HG02943 (cell line): ENCODE measurements around the gene HBP1.

Experiments
- ATAC-seq: cut with Tn5 transposase; IDR thresholded peaks from one replicate; pipeline ENCODE4 v1.9.1; 2021; ENCODE audit warnings: mild to moderate bottlenecking, low read depth, moderate library complexity; ENCODE audit not compliant: unreplicated experiment

Gene HBP1

DNA sequence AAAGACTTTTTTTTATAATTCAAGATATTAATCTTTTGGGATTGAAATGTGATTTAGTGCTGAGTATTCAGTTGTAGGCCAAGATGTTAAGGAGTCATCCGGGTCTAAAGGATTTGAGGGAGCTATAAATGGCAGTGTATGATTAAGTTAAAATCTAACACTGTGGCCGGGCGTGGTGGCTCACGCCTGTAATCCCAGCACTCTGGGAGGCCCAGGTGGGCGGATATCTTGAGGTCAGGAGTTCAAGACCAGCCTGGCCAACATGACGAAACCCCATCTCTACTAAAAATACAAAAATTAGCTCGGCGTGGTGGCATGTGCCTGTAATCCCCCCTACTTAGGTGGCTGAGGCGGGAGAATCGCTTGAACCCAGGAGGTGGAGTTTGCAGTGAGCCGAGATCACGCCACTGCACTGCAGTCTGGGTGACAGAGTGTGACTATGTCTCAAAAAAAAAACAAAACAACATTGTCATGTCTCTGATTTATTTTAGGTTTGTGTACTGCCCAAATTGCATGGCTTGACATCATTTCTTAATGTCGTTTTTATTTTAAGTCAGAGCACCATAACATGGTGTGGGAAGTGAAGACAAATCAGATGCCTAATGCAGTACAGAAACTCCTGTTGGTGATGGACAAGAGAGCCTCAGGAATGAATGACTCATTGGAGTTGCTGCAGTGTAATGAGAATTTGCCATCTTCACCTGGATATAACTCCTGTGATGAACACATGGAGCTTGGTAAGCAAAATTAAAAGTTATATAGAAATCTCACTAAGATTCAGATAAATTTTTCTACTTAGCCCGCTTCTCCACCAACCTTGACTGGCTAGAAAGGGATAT lies 10.7 kb downstream of the HBP1 start:
- no peak for ATAC-seq

DNA sequence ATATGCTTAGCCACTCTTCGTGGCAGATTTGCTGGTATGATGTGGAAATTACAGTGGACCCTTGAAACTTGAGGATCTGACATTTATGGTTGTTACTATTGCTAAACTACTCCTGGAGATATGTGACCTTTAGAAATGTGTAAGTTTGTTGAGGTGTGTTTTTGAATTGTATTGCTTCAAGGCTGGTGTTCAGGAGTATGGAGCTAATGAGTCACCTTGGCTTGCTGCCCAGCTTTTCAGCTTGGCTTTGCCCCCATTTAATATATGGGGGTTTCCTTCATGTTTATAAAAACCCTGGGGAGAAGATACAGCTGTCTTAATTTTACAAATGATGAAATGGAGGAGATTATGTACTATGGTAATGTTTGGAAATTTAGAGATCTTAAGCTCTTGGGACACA lies 11.6 kb downstream of the HBP1 start:
- ATAC-seq: no peak

DNA sequence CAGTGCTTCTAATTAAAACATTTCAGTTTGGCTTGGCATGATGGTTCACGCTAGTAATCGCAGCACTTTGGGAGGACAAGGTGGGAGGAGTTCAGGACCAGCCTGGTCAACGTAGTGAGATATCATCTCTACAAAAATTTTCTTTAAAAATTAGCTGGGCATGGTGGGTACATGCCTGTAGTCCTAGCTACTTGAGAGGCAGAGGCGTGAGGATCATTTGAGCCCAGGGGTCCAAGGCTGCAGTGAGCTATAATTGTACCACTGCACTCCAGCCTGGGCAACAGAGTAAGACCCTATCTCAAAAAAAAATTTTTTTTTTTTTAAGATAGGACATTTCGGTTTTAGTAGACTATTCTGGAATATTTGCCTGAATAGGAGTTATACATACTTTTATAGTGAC lies 12.4 kb downstream of the HBP1 start:
- no peak for ATAC-seq

DNA sequence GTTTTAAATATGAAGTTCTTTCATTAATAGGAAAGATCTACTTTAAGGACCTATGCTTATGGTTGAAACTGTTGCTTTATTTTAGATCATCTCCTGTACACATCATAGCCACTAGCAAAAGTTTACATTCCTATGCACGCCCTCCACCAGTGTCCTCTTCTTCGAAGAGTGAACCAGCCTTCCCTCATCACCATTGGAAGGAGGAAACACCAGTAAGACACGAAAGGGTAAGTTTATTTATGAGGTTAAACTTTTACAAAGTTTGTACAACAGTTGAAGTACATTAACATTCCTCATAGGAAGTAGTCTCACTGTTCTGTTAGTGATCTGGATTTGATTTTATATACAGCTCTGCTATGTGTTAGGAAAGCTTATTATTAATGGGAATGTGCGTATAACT lies 16.9 kb downstream of the HBP1 start:
- no peak for ATAC-seq

DNA sequence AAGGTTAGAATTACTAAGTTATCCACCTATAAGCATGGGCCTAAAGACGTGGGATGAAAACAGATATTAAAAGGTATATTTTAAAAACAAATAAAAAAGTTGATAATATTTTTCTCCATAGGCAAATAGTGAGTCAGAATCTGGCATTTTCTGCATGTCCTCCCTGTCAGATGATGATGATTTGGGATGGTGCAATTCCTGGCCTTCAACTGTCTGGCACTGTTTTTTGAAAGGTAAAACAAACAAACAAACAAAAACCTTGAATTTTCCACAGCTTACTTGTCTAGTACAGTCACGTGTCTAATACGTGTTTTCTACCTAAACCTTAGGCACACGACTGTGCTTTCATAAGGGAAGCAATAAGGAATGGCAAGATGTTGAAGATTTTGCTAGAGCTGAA lies 17.4 kb downstream of the HBP1 start:
- no peak for ATAC-seq

DNA sequence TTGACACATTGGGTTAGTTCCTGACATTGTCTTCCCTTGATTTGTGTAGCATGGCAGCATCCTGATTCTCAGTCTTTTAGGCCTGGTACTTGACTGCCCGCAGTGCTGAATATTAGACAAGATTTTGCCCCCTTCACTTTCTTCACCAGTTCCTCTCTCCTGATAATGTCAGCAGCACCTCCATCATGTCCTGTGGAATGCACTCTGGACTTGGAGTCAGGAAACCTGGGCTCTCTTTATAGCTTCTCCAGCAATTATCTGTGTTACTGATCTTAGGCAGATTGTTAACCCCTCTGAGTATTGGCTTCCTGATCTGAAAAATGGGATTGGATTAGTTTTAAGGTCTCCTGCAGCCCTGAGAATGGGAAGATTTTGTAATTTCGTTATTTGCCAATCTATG lies 19.0 kb downstream of the HBP1 start:
- no peak for ATAC-seq

DNA sequence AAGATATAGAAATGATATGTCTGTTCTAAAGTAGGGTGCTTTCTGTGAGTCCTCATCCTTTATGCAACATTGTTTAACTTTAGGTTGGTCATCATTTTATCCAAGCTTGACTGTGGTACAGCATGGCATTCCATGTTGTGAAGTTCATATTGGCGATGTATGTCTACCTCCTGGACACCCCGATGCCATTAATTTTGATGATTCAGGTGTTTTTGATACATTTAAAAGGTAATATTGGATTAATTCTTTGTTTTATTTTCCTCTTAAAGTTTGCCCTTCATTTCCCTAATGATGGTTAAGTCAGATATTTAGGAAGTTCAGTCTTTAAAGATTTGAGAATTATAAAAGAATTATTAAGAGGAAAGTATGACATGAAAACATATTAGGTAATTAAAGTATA lies 21.3 kb downstream of the HBP1 start:
- ATAC-seq: no peak

DNA sequence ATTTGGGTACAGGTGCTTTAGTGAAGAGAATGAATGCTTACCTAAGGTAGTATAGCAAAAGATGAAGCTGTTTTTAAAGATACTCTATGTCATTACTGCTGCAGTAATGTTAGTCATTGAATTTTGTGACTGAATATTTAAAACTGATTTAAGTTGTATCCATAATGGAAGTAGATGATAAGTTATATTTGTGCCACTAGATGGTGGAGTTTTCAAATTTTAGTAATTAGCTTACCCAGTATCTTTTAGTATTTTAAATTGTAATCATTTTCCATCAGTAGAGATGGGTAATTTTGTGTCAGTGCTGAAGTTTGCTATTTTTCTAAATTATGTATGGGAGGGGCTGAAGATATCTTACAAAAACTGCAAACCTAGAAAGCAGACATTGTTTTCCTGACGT lies 25.2 kb downstream of the HBP1 start:
- ATAC-seq: no peak

DNA sequence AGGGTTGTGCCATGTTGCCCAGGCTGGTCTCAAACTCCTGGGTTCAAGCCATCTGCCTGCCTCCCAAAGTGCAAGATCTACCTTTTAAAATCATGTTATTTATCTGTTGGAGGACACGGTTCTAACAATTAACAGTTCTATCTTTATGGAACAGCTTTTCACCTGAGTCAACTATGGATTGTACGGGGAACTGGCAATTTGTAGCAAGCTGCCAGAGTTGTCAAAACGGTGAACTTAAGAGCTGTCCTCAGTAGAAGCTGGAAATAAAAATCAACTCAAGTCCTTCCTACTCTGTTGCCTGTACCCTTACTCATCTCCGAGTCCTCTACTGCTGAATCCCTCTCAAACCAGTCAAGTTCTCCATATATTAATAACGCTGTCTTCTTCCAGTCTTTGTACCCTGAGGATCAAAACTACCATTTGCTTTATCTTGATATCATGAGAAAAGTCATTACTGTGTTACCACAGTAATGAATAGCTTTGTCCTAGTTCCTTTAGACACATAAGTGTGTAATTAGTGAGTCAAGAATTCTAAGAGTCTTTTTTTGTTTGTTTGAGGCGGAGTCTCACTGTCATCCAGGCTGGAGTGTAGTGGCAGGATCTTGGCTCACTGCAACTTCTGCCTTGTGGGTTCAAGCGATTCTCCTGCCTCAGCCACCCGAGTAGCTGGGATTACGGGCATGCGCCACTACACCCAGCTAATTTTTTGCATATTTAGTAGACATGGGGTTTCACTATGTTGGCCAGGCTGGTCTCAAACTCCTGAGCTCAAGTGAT lies 28.2 kb downstream of the HBP1 start:
- no peak for ATAC-seq

DNA sequence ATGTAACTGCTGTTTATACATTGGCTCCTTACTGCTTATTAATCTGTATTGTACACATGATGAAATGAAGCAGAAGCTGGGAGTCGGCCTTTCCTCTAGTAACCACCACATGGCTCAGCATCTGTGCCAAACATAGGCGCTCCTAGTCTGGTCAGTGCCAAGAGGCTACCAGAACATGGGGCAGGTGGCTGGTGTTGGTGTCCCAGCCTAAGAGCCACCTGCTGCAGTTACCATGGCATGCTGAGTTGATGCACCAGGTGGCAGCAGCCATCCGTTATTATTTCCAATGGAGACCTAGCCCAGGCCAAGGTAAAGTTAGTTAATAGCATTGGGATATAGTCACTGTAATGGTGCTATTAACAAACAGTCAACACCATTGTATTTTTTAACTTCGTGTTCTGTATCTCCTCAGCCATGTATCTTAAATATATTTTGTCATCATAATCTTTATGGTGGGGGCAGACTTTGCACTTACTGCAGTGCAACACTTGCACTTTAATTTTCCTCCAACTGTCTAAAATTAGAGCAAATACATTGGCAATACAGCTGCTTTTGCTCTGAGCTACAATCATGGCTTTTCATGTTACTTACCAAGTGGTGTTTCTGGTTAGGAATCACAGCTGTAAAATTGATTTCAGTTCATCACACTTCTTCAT lies 33.1 kb downstream of the HBP1 start:
- no peak for ATAC-seq

DNA sequence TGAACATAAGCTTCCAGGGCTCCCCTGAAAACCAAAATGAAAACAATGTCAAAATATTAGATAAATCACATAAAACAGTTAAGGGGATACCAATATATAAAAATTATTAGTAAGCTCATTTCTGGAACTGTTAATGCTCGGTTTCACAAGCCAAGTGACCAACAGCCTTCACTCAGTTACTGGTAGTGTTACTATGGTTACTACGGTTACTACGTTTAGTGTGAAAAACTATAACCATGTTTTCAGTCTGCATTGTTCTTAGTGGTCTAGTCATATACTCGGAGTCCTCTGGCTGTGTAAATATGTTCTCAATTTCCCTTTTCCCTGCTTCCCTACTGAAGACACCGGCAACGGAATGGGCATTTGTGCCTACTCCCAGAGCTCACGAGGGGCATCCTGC lies 34.8 kb downstream of the HBP1 start:
- ATAC-seq: no peak

DNA sequence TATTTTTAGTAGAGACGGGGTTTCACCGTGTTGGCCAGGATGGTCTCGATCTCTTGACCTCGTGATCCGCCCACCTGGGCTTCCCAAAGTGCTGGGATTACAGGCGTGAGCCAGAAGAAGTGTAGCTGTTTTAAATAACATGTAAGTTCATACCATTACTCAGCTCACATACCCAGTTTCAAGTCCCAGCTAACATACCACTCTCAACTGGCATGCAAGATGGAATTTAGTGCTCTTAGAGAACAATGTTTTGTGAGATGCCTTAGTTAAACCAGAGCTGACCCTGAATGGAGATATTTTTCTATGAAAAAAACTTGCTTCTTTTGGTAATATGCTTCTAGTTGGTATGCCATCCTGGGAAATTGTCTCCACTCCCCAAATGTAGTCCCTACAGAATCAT lies 37.3 kb downstream of the HBP1 start:
- ATAC-seq: no peak

DNA sequence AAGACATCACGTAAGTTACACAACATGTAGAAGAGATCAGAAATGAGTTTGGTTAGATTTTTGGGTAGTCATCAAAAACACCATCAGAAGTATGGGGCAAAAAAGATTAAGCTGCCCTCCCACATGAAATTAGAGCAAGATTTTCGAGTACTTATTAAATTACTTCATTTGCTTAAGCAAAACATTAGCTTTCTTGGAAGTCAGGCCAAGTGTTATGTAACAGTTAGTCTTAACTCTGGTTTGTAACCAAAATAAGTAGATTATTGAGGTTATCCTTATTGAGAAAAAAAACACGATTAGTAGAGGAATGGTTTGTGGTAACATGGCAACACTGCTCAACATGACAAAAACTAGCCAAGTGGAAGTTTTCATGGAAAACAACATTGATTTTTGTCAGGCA lies 37.9 kb downstream of the HBP1 start:
- ATAC-seq: no peak

DNA sequence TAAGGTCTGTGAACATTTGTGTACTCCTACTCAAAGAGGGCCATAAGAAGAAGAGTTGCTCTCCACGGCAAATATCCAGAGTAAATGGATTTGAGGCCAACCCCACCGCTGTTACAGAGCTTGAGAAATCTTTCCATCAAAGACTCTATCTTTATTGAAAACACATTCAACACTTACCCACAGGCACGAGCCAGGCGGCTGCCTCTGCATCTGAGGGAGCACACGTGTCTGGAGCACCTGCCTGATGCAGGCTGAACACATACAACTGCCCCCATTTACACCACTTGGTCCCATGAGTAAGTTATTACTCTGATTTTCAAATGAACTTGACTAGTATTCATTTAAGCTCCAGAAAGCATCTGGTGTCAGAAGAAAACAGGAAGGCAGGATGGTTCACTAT lies 38.7 kb downstream of the HBP1 start:
- no peak for ATAC-seq

DNA sequence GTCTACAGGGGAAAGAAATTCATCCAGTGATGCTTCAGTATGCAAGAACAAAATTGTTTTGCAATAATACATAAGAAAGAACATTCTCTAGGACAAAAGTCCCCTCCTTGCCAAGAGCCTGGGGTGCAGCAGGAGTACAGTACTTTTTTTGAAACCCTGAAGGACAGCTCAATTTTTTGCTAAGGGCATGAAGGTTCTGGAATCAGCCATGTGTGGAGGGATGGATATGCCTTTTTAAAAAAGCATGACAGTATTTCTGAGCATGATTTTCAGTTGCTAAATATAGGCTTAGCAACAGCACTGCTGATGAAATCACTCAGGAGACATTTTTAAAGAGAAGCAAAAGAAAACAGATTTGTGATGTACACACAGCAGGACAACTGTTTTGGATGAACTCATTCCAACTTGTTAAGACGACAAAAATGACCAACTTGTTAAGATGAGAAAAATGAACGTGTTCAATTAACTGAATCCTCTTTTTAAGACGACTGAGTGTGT lies 39.3 kb downstream of the HBP1 start:
- no peak for ATAC-seq

DNA sequence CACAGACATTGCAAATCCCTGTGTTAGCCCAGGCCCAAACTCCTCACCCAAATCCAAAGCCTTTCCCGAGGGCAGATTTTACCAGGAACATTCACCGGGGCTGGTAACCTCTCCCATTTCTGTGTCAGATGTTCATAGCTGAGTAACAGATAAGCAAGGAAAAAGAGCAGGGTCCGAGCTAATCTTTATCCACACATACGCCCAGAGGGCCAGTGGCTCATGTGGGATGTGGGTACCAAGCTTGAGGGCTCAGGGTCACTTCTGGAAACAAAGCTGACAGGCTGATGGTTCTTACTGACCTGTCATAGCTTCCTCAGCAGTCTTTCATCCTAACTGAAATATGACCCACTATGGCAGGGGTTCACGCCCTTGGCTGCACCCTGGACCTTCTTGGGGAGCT lies 39.8 kb downstream of the HBP1 start:
- ATAC-seq: no peak

DNA sequence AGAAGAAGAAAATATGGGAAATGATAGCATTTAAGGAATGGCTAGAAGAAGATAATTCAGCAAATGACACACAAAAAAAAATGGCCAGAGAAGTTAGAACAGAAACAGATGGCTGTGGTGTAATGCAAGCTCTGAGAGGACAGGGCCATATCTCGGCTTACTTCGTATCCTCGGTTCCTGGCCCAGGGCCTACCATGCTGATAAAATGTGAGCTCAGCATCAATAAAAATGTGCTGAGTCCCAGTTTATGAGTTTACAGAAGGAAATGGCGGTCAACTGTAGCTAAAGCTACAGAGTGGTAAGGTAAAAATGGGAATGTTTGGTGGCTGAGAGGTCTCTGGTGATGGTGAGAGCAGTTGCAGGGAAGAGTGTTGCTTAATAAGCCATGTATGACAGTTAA lies 40.8 kb downstream of the HBP1 start:
- no peak for ATAC-seq

DNA sequence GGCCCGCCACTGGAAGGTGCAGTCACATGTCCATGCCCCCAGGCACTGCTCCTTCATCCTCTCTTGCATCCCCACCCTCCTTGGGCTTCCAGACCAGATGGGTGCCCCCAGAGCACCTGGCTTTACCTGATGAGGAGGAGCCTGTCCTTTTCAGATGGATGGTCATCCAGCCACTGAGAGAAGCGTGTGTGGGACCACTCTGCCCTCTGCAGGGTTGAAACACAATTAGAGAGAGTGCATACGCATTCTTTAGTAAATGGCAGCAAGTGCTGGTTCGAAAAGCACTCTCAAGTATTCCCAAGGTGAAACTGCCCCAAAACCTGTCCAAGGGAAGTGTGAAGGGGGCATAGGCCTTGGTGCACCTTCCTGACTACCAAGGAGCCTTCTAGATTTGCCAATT lies 41.6 kb downstream of the HBP1 start:
- no peak for ATAC-seq

DNA sequence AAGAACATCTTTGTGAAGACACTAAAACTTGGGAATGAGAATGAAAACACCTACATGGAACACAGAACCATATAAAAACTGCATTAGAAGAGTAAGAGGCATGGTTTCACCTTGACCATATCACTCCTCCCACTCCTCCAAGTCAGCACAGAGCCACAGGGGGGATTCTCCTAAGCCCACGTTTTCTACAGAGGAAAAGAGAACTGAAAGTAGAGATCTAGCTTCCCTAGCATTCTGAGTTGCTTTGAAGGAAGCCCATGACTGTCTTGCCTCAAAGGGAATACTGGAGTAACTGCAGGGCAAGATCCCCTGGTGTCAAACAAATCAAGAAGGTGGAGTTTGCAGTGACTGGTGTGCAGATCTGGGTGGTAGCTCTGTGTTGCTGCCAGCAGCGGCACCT lies 43.9 kb downstream of the HBP1 start:
- no peak for ATAC-seq

DNA sequence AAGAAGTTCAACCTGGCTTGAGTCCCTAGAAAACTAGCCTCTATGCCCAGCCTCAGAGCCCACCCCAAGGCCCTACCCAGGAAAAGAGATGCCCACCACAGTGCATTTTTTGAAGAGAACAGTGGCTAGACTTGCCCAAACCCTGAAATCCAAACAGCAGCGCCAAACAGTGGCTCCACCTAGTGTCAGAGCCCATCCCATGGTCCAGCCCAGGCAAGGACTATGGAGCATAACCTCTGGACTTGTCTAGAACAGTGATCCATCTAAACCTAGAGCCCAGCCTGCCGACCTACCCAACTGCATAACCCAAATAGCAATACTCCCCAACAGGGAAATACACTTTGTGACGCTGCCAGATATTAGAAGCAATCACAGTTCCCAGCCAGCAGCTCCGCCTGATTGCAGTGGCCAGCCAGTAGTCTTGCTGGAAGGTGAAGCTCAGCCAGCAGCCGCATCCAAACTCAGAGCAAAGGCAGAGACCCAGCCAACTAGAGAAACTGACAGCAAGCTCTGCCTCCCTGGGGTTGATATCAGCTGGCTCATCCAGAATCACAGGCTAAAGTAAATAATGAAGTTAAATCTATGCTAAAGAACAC lies 44.5 kb downstream of the HBP1 start:
- no peak for ATAC-seq

DNA sequence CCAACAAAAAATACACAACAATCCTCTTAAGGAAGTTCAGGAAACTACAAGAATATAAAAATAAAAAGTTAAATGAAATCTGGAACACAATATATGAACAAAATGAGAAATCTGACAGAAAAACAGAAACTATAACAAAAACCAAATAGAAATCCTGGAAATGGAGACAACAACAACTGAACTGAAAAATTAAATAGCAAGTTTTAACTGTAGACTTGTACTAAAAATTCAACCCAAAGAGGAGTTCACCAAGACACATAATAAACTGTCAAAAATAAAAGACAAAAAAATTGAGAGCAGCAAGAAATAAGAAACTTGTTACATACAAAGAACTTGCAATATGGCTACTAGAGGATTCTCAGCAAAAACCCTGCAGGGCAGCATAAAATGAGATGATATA lies 45.1 kb downstream of the HBP1 start:
- ATAC-seq: no peak
